HG03354 (cell line): Measurements from ENCODE around the gene AP2A2.

ENCODE experiments used
- ATAC-seq: cut with Tn5 transposase; IDR thresholded peaks from one replicate; pipeline ENCODE4 v1.9.1; 2021; ENCODE audit warnings: mild to moderate bottlenecking; ENCODE audit not compliant: unreplicated experiment, poor library complexity, severe bottlenecking

Gene AP2A2

GRCh38 chr11:921921-922678, 3.6 kb upstream of the AP2A2 start:
- ATAC-seq = no peak

- ATAC-seq = no peak
Observed at GRCh38 chr11:923691-924405, 1.8 kb upstream of the AP2A2 start.

DNA sequence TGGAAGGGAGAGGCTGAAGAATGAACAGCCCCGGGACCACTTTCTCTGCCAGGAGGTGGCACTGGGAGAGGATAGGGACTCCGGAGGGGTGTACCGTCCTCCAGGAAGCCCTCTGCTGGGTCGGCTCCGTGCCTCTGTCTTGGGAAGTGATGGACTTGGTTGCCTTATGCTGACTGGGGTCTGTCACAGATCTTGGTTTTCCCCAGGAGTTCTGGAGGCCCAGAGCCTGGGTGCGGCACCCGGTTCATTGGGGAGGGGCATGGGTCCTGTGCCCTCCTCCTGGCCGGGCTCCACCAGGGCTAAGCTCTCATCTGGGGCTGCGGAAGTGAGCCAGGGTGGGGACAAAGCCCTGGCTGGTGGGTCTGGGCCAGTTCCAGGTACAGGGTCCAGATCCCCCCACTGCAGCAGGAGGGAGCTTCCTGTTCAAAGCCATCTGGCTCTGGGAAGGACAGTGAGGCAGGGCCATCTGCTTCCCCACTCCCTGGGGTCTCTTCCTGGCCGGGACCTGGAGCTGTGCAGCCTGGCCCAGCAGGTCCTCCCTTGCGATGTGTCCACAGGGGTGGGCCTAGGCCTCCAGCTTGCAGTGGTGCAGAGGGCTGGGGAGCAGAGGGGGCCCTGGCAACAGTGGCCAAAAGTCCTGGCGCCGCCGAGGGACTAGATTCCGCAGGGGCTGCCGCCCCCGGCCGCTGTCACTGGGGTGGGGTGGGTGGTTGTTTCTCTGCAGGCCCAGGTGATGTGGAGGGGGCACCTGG, 1.1 kb upstream of the AP2A2 start:
- no peak for ATAC-seq

- no peak for ATAC-seq
Observed at GRCh38 chr11:925158-925495, 543 bp upstream of the AP2A2 start.

GRCh38 chr11:926341-926916, 759 bp downstream of the AP2A2 start:
- ATAC-seq = no peak

DNA sequence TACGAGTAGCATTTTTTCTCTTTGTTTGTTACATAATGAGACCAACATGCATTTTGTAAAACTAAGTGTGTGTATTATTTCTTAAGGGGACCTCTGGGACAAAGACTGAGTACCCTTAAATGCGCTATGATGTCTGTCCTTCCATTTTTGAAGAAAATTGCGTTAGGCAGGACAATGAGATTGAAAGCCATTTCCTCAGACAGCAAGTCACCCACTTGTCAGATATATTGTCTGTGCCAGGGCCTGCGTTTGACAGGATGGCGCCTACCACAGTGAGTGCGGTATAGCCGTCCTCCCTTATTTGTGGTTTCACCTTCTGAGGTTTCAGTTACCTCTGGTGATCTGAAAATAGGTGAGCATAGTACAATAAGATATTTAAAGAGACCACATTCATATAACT, 2.2 kb downstream of the AP2A2 start:
- no peak for ATAC-seq

DNA sequence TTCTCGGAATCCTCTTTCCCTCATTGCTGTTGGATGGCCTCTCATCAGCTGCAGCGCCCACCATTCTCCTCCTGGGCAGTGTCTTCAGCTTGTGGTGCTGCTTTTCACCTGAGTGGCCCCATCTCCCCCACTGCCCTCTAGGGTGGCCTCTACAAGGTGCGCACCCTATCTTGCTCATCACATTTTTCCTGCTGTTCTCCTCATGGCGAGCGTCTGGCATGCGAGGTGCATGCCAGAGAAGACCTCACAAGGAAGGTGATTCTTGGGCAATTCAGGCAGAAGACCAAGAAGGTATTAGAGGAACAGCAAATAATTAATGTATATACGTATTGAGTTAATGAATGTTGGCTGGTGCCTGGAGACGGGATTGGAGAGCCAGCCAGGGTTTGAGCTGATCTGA, 3.1 kb downstream of the AP2A2 start:
- ATAC-seq = no peak

- ATAC-seq = no peak
Observed at GRCh38 chr11:929405-929804, 3.7 kb downstream of the AP2A2 start.

DNA sequence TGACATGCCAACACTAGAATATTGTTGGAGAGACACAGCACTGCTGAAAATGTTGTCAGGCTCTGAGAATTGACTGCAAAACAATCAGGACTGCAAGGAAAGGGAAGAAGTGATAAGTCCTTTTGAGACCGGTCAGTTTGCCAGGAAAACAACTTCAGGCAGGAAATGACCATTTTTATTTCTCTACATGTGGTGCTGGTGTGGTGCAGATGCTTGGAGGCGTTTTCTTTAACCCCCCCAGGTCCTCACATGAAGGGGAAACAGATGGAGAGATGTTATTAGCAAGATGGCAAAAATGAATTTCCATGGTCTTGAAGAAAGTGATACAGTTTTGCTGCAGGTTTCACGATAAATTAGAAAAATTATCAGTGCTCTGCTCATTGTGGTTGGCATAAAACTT, 5.7 kb downstream of the AP2A2 start:
- ATAC-seq = no peak

DNA sequence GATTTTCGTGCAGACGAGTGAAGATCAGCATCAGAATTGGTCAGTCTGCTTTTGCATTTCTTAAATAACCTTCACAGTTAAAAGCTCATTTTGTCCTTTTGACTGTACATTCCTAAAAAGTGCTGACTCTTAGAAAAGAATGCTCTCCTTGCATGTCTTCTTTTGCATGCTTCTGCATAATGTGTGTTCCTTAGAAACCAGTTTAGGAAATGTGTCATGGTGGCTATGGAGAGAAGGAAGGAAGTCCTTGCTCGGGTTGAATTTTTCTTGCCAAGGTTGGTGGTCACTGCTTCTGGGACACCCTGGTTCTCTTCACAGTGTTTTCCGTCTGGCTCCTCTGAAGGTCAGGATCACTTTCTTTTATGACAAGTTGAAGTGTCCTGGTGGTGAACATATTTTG, 6.8 kb downstream of the AP2A2 start:
- ATAC-seq = no peak

GRCh38 chr11:933142-933851, 7.6 kb downstream of the AP2A2 start:
- ATAC-seq = no peak

DNA sequence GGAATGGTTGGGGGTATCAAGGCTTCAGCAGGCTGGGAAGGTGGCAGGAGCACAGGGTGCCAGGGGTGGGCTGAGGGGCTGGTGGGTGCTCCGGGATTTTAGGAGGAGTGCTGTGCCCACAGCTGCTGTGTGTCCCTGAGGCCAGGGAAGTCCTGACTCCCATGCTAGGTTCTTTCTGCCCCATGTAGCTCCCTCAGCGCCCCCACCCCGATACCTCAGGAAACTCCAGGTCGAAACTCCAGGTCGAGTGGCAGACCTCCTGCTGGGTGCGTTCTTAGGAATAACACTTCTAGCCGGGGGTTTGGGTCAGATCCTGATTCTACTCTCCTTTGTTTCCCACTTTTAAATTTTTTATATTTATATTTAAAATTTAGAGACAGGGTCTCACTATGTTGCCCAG, 8.3 kb downstream of the AP2A2 start:
- no peak for ATAC-seq

- ATAC-seq = no peak
Observed at GRCh38 chr11:934527-934926, 8.9 kb downstream of the AP2A2 start.

DNA sequence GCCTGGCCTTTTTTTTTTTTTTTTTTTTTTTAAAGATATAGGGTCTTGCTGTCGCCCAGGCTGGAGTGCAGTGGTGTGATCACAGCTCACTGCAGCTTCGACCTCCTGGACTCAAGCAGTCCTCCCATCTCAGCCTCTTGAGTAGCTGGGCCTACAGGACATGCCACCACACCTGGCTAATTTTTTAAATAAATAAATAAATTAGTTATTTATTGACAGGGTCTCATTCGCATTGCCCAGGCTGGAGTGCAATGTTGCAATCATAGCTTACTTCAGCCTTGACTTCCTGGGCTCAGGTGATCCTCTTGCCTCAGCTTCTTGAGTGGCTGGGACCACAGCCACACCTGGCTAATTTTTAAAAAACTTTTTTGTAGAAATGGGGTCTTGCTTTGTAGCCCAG, 10.5 kb downstream of the AP2A2 start:
- no peak for ATAC-seq

DNA sequence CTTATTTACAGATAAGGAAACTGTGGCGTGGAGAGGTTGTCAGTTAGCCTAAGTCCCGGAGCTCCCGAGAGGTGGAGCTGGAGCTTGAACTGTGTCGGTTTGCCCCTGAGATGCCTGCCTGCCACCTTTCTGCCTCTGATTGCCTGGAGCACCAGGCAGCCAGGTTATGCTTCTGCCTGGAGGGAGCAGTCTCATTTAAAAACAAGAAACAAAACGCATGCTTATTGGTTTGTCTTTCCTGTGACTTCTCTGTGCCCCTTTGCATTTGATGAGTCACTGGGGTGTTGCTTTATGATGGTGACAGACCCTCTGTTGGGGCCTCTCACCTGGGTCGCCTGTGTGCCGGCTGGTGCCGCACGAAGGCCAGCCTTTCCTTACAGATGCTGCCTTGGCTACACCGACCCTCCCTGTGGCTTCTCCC, 12.2 kb downstream of the AP2A2 start:
- no peak for ATAC-seq

GRCh38 chr11:940496-941135, 14.9 kb downstream of the AP2A2 start:
- ATAC-seq = no peak

DNA sequence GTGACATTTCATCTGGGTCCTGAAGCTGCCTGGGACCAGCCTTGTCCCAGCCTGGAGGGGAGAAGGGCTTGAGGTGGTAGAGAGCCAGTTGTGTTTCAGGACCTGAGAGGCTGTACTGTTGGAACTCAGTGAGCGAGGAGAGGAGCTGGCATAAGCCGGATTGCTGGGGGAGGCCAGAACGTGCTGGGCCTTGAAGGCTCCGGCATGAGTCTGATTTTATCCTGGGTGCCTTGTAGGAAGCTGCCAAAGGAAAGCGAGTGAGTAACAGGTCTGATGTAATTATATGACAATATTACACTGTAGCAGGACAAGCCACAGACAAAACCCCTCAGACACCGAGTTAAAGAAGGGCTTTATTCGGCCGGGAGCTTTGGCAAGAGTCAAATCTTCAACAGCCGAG, 17.2 kb downstream of the AP2A2 start:
- ATAC-seq = no peak

DNA sequence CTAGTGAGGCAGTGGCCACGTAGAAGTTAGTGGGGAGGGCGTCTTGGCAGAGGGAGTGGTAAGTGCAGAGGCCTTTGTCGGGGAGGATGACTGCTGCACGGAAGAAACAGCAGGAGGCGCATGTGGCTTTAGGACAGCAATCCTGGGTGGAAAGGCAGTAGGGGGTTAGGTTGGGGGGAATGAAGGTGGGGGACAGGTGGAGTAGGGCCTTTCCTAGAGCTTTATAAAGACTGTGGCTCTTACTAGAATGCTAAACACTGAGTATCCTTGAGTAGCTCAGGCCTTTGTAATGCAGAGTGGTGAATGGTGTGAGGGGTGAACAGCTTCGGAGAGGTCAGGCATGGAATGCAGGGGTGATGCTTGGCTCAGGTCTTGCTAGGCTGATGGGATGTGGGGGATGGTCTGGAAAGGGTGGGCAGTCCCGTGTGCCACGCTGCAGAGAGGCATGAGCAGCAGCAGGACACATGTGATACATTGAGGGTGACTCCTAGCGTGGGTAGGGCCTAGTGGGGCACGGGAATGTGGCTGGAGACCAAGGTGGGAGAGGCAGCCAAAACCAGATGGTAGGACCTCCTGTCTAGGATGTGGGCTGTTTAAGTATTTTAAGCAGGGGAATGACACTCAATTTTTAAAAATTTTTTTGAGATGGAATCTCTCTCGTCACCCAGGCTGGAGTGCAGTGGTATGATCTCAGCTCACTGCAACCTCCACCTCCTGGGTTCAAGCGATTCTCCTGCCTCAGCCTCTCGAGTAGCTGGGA, 19.2 kb downstream of the AP2A2 start:
- ATAC-seq = no peak

- ATAC-seq = no peak
Observed at GRCh38 chr11:945986-946385, 20.3 kb downstream of the AP2A2 start.
